ENCODE data around the gene GADL1.

The GADL1 gene

DNA sequence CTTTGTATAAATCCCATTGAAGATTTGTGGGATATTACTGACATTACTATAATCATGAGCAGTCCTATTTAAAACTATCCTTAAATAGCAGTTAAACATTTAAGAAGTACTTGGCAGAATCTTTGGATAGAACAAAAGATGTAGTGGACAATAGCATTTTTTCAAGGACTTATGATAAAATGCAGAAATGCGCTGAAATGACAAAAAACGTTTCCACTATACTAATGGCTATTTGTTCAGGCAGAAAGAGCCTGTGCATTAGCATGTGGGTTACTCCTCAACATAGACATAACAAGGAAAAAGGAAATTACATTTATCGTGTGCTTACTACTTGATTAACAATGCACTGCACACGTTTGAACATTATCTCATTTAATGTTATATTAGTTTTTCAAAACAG is 80.7 kb downstream of the GADL1 start:
- DNase-seq (ENCODE audit: extremely low read depth in 1 of 2, low read depth in 1 of 2): no peak

DNA sequence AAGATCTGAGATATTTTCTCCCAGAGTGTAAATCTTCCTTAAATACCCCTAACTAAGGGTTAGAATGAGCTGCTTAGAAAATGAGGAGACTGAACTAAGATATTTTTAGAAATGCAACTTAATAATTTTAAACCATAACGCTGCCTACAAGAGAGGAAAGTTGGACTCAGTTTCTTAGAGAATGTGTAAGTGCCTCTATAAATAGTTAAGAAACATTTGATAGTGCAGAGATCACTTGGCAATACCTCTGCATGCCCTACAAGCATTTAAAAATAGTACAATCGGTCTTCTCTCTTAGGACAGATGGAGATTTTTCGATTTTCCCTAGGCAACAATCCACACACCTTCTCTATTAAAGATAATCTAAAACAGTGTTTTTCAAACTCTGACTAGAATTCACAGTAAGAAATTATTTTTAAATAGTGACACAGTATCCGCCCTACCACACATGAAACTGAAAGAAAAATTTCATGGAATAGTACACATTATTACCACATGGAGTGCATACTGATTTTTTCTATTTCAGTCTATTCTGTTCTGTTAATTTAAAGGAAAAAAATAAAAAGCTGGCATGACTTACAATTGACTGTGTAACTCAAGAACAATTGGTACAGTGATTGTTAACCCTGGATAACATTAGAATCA is 83.2 kb downstream of the GADL1 start:
- DNase-seq (ENCODE audit: extremely low read depth in 1 of 2, low read depth in 1 of 2): no peak

- DNase-seq (ENCODE audit: extremely low read depth in 1 of 2, low read depth in 1 of 2): no peak
Observed at GRCh38 chr3:30810625-30811024, 83.8 kb downstream of the GADL1 start.

DNA sequence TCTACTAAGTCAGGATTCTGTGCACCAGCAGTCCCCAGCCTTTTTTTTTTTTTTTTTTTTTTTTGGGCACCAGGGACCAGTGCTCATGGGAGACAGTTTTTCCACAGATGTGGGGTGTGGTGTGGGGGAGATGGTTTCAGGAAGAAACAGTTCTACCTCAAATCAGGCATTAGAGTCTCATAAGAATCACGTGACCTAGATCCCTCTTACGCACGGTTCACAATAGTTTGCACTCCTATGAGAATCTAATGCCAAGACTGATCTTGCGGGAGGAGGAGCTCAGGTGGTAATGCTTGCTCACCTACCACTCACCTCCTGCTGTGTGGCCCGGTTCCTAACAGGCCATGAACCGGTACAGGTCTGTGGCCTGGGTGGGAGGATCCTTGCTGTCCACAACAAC is 88.8 kb downstream of the GADL1 start:
- DNase-seq (ENCODE audit: extremely low read depth in 1 of 2, low read depth in 1 of 2): no peak

DNA sequence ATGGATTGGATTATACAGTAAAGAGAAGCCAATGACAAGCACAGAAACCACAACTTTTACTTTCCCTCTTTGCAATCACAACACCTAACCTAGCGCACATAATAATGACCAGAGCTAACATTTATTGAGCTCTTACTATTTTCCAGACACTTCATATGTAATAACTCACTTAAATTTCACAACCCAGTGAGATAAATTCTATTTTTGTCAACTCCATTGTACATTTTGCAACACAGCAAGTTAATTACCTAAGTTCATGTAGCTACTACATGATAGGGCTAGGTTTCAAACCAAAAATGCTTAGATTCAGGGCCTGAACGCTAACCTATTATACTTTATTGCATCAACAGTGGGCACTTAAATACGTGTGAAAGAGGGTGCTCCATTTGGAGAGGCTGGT is 89.5 kb downstream of the GADL1 start:
- no peak for DNase-seq (ENCODE audit: extremely low read depth in 1 of 2, low read depth in 1 of 2)

- DNase-seq (ENCODE audit: extremely low read depth in 1 of 2, low read depth in 1 of 2): no peak
Observed at GRCh38 chr3:30795176-30795575, 99.3 kb downstream of the GADL1 start.

- DNase-seq (ENCODE audit: extremely low read depth in 1 of 2, low read depth in 1 of 2): no peak
Observed at GRCh38 chr3:30793740-30794139, 100.7 kb downstream of the GADL1 start.

- DNase-seq (ENCODE audit: extremely low read depth in 1 of 2, low read depth in 1 of 2): no peak
Observed at GRCh38 chr3:30790150-30790549, 104.3 kb downstream of the GADL1 start.

DNA sequence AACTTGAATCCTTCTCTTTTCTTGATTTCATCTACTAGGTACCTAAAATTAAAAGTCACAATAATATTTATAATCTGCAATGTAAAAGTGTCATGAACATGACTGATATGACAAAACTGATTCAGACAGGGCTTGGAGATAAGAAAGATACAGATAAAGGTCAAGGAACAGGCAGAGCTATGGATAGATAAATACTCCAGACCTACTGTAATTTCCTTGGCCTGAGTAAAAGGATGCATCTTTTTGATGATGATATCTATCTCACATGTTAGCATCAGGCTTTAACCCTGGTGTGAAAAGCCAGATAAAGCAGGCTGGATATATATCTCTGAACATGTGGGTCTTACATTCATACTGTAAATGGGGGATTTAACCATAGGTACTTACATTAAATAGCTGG is 108.1 kb downstream of the GADL1 start:
- DNase-seq (ENCODE audit: extremely low read depth in 1 of 2, low read depth in 1 of 2): no peak

DNA sequence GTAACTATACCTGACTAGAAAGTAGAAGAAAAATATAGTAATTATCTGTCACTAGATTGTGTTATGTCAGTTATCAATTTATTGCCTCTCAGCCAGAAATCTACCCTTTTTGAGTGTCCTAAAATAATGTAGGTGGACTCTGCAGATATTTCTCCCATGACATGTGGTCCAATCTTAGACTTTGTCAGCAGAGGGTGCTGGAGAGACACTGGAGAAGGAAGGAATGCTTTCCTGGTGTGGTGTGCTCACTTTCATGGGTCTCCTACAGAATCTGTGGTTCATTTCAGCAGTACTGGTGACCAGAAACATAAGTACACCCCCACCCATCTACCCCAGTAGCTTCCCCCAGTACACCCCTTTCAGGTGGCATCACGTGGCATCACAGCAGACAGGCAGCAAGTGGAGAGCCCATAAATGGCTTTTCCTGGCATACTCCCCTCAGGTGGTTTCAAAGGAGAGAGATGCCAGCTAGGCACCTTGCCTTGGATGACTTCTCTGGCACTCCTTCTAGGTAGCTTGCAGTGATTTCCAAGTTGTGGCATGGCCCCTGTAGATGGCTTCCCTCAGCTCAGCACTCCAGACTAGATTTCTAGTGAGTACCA is 114.7 kb downstream of the GADL1 start:
- DNase-seq (ENCODE audit: extremely low read depth in 1 of 2, low read depth in 1 of 2): no peak

DNA sequence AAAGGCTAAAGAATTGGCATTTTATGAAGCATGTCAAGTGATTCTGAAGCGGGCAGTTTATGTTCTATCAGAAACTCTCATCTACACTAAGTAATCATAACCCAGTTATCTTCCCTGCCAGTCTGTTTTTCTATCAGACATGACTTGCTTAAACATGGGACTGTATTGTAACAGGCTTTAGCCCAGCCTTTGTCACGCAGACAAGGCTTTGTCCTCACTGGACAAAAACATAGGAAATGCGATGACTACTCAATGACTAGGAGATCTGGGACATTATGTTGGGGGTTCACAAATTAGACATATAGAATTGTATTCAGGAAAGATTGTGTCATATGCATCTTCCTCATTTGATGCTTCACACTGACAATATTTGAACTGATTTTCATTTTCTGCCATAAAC is 115.5 kb downstream of the GADL1 start:
- no peak for DNase-seq (ENCODE audit: extremely low read depth in 1 of 2, low read depth in 1 of 2)

DNA sequence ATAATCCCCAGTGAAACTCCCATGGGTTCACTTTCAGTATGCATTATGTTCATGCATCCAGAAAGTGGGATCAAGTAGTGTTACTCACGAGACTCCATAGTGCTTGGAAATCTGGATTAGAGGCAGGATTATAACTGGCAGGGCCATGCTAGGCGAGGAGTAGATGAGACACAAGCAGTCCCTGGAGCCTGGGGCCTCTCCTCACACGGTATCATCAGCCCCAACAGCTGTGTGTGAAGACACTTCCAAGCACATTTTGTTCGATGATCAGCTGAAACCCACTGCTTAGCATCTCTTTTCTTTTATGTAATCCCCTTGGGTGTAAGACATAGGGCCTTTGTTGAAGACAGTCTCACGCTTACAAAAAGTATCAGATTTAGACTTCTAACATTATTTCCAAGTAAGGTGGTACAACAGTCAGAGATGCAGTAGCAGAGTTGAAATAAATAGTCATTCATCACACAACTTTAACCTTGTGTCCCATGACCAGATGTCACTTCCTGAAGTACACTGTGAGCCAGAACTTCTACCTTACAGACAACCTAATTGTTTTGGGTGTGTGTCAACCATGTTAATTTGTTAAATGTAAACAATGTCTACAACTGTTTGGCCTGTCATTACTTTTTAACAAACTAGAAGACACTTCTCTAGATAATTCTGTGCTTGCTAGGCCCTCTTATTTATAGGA is 116.9 kb downstream of the GADL1 start:
- DNase-seq (ENCODE audit: extremely low read depth in 1 of 2, low read depth in 1 of 2): no peak

GRCh38 chr3:30776186-30776815 is 118.2 kb downstream of the GADL1 start:
- DNase-seq (ENCODE audit: extremely low read depth in 1 of 2, low read depth in 1 of 2): no peak

- no peak for DNase-seq (ENCODE audit: extremely low read depth in 1 of 2, low read depth in 1 of 2)
Observed at GRCh38 chr3:30775040-30775439, 119.4 kb downstream of the GADL1 start.

DNA sequence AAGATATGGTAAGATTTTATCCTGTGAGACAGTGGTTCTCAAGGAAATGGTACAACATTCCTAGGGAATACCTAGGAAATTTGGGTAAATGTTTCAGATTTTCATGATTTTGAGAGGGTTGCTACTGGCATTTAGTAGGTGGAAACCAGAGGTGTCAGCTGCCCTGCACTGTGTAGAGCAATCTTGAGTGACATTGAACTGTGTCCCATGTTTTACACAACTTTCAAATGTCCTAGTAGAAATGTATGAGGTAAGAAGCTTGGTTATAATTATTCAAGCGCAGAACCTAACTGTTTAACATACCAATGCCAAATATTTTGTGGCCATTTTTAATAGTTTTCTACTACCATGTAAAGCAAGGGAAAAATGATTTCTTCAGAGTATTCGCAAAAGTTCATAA is 120.4 kb downstream of the GADL1 start:
- DNase-seq (ENCODE audit: extremely low read depth in 1 of 2, low read depth in 1 of 2): no peak

DNA sequence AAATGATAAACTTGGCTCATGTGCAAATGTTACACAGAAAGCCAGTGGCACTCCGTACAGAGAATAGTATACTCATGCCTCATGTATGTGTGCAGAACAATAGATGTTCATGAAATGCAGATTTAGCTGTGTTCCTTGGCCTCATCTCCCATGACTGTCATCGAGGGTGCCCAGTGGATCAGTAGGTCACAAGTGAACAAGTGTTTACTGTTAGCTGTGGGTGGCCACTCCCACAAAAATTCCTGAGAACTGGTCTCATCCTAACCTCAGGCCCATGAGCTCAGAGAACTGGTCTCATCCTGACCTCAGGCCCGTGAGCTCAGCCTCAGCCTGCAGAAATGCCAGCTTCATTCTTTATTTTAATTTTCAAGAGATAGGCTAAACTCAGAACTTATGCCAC is 124.1 kb downstream of the GADL1 start:
- no peak for DNase-seq (ENCODE audit: extremely low read depth in 1 of 2, low read depth in 1 of 2)

- peak; percentile 24 to 54 for DNase-seq (ENCODE audit: extremely low read depth in 1 of 2, low read depth in 1 of 2)
Observed at GRCh38 chr3:30768703-30769550, 125.5 kb downstream of the GADL1 start.

DNA sequence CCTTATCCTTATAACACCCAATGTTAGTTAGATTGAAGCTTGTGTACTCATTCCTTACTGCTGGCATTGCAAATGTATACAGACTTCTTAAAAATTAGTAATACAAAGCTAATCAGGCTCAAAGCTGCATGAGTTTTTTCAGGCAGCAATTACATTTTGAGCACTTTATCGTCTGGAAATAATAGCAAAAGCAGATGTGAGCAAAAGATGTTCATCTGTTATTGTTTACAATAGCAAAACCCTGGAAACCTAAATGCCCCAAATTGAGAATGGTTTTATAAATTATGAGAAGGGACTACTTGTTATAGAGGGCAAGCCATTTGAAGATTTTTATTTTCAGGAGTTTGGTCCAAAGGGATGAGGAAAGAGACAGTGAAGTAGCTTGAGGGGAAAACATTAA is 126.4 kb downstream of the GADL1 start:
- no peak for DNase-seq (ENCODE audit: extremely low read depth in 1 of 2, low read depth in 1 of 2)

DNA sequence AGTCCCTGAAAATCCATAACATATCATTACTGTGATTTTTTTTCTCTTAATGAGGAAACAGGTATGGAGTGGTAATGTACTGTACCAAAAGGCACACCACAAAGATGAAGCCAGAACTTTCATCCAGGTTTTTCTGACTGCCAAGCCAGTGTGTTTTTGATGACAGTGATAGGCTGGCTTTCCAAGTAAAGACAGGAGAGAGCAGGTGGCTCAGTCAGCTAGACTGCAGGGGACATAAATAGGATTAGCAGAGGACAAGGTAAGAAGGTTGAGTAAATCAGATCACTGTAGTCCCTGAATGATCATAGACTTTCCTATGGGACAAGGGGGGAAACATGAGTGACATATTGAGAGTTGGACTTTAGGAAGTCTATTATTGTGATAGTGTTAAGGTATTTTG is 127.9 kb downstream of the GADL1 start:
- DNase-seq (ENCODE audit: extremely low read depth in 1 of 2, low read depth in 1 of 2): no peak

DNA sequence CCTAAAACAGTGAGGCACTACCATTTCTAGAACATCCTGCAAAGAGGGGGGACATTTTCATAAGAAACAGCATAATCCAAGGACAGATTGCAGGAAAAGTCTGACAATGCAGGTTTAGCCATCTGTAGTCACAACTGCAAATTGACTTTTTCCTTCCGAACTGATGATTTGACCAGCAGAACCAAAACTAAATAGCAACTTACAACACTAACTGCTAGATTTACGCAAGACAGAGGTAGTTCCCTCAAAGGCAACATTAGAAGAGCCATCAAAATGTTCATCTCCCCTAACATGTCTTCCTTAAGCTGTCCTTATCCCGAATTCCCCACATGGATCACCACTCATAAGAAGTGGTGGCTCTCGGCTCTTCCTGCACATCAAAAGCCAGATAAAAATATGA is 129.6 kb downstream of the GADL1 start:
- DNase-seq (ENCODE audit: extremely low read depth in 1 of 2, low read depth in 1 of 2): no peak

GRCh38 chr3:30764281-30764680 is 130.2 kb downstream of the GADL1 start:
- no peak for DNase-seq (ENCODE audit: extremely low read depth in 1 of 2, low read depth in 1 of 2)

Data from activated CD8-positive, alpha-beta memory T cell treated with anti-CD3 and anti-CD28 coated beads for 1 hour (primary cell).